GM18873 (cell line): Measurements from ENCODE around the gene MED15.

Source experiments
- ATAC-seq: cut with Tn5 transposase; IDR thresholded peaks from one replicate; pipeline ENCODE4 v1.9.1; 2021; ENCODE audit warnings: mild to moderate bottlenecking, moderate library complexity, moderate number of reproducible peaks; ENCODE audit not compliant: unreplicated experiment, low FRiP score

Gene MED15

GRCh38 chr22:20580611-20581502 lies 73.4 kb downstream of the MED15 start:
- no peak for ATAC-seq

- ATAC-seq = no peak
Observed at GRCh38 chr22:20581503-20582170, 74.2 kb downstream of the MED15 start.

- no peak for ATAC-seq
Observed at GRCh38 chr22:20582171-20582511, 74.7 kb downstream of the MED15 start.

GRCh38 chr22:20582520-20583361 lies 75.3 kb downstream of the MED15 start:
- ATAC-seq = no peak

GRCh38 chr22:20583471-20583922 lies 76.1 kb downstream of the MED15 start:
- no peak for ATAC-seq

GRCh38 chr22:20584029-20584871 lies 76.8 kb downstream of the MED15 start:
- no peak for ATAC-seq

GRCh38 chr22:20584872-20585638 lies 77.6 kb downstream of the MED15 start:
- ATAC-seq = no peak

GRCh38 chr22:20585639-20586402 lies 78.4 kb downstream of the MED15 start:
- no peak for ATAC-seq

- no peak for ATAC-seq
Observed at GRCh38 chr22:20586403-20586745, 79.0 kb downstream of the MED15 start.

GRCh38 chr22:20587206-20587958 lies 80.0 kb downstream of the MED15 start:
- no peak for ATAC-seq

- no peak for ATAC-seq
Observed at GRCh38 chr22:20588092-20588842, 80.9 kb downstream of the MED15 start.

GRCh38 chr22:20588843-20589581 lies 81.6 kb downstream of the MED15 start:
- ATAC-seq = no peak

GRCh38 chr22:20589614-20590476 lies 82.4 kb downstream of the MED15 start:
- ATAC-seq = no peak

- no peak for ATAC-seq
Observed at GRCh38 chr22:20590477-20591294, 83.3 kb downstream of the MED15 start.

- ATAC-seq = no peak
Observed at GRCh38 chr22:20591295-20591645, 83.9 kb downstream of the MED15 start.
